ENCODE measurements around the gene PDE10A. TPM values are rescaled to one million over a fixed set of nuclear protein-coding genes. Genes with fewer than 3 reads are reported as not detected.
A peak's percentile ranks its signal among the peaks of the same experiment; 100 is the strongest.
"Not testable (repeated sequence)": the region's sequence is repeated elsewhere in the genome, so short reads cannot be mapped to it uniquely, and the experiment has no call there.

Gene PDE10A
- total RNA-seq, 1 donor from 2014 or later: 2.7 TPM

GRCh38 chr6:165600606-165601005 is 62.4 kb downstream of the PDE10A start:
- no peaks in the 10 kb centered on the region for H3K4me1 ChIP-seq
- ATAC-seq (no peak), DNase-seq (no peak)
- intact Hi-C loops (cut with DNase I): no loop called here
- no peaks in the 10 kb centered on the region for H3K27me3 ChIP-seq (ENCODE audit: low read depth)
- H3K9me3 ChIP-seq: no peaks in the 10 kb centered on the region
- H3K4me3 ChIP-seq: no peak overlapping the region
- H3K27ac ChIP-seq: no peak overlapping the region
- H3K36me3 ChIP-seq: no peaks in the 10 kb centered on the region
- TF ChIP-seq CTCF (IDR thresholded peaks at IDR 0.05): no peak

- H3K27me3 ChIP-seq (ENCODE audit: low read depth): no peaks in the 10 kb centered on the region
- H3K27ac ChIP-seq: no peak overlapping the region
- DNase-seq: no peak
- H3K4me1 ChIP-seq: no peaks in the 10 kb centered on the region
- no peak overlapping the region for H3K4me3 ChIP-seq
- no peaks in the 10 kb centered on the region for H3K9me3 ChIP-seq
- ATAC-seq: peak in 1 of 2 donors; percentile 15
- no peaks in the 10 kb centered on the region for H3K36me3 ChIP-seq
- no peak for TF ChIP-seq CTCF (IDR thresholded peaks at IDR 0.05)
- intact Hi-C loops (cut with DNase I): no loop called here
Observed at GRCh38 chr6:165599596-165600487, 63.2 kb downstream of the PDE10A start.

- ATAC-seq (no peak), DNase-seq (no peak)
- H3K4me3 ChIP-seq: no peak overlapping the region
- intact Hi-C loops (cut with DNase I): no loop called here
- H3K27ac ChIP-seq: no peak overlapping the region
- H3K9me3 ChIP-seq: no peaks in the 10 kb centered on the region
- H3K4me1 ChIP-seq: no peaks in the 10 kb centered on the region
- TF ChIP-seq CTCF (IDR thresholded peaks at IDR 0.05): no peak
- no peaks in the 10 kb centered on the region for H3K36me3 ChIP-seq
- H3K27me3 ChIP-seq (ENCODE audit: low read depth): no peaks in the 10 kb centered on the region
Observed at GRCh38 chr6:165599121-165599520, 63.9 kb downstream of the PDE10A start.

GRCh38 chr6:165597821-165598220 is 65.2 kb downstream of the PDE10A start:
- no peak overlapping the region for H3K4me3 ChIP-seq
- no peak for TF ChIP-seq CTCF (IDR thresholded peaks at IDR 0.05)
- no peaks in the 10 kb centered on the region for H3K4me1 ChIP-seq
- no peaks in the 10 kb centered on the region for H3K27me3 ChIP-seq (ENCODE audit: low read depth)
- H3K27ac ChIP-seq: no peak overlapping the region
- H3K9me3 ChIP-seq: peaks cover 9% of the 10 kb centered on the region
- intact Hi-C loops (cut with DNase I): no loop called here
- no peaks in the 10 kb centered on the region for H3K36me3 ChIP-seq
- DNase-seq (no peak), ATAC-seq (no peak)

GRCh38 chr6:165594584-165595333 is 68.3 kb downstream of the PDE10A start:
- DNase-seq: no peak
- no peak for ATAC-seq
- no peak for TF ChIP-seq CTCF (IDR thresholded peaks at IDR 0.05)
- intact Hi-C loops (cut with DNase I): no loop called here
- peaks cover 9% of the 10 kb centered on the region for H3K9me3 ChIP-seq
- no peaks in the 10 kb centered on the region for H3K36me3 ChIP-seq
- H3K4me3 ChIP-seq: no peak overlapping the region
- no peak overlapping the region for H3K27ac ChIP-seq
- no peaks in the 10 kb centered on the region for H3K4me1 ChIP-seq
- H3K27me3 ChIP-seq (ENCODE audit: low read depth): no peaks in the 10 kb centered on the region

- H3K27me3 ChIP-seq (ENCODE audit: low read depth); H3K36me3 ChIP-seq; H3K4me3 ChIP-seq; ATAC-seq; H3K27ac ChIP-seq; intact Hi-C loops (cut with DNase I); H3K4me1 ChIP-seq; DNase-seq; H3K9me3 ChIP-seq: not testable (repeated sequence)
Observed at GRCh38 chr6:165592947-165593346, 70.1 kb downstream of the PDE10A start.

Measured in lower lobe of right lung (tissue), 2 donors.